HepG2 (cell line): ENCODE measurements around the gene RPL26. TPM values are rescaled to one million over a fixed set of nuclear protein-coding genes. Genes with fewer than 3 reads are reported as not detected.

Experiments
- ATAC-seq: fragments of 200-7000 bp; cut with Tn5 transposase; 3 replicates; pipeline ENCODE4 v1.9.1; 2020; ENCODE audit warnings: mild to moderate bottlenecking, moderate library complexity
- BruUV-seq: library from RNA; stranded (reverse); fragments of 400-500 nt; replicated peaks from 2 replicates; lab custom pipeline; 2021; lab: Mats Ljungman, UMichigan
- CTCF ChIA-PET: fragments of 300-600 bp; formaldehyde crosslinking; extraction: SDS; loops from one replicate; lab custom pipeline; 2021; ENCODE audit warnings: low total read pairs, inconsistent platforms, low intra/inter-chr PET ratio; lab: Yijun Ruan, JAX
- POLR2A ChIA-PET: fragments of 350-600 bp; sonication (Branson Sonifier 250); formaldehyde crosslinking; loops from one replicate; lab custom pipeline; 2020; ENCODE audit warnings: antibody characterized with exemption, inconsistent platforms; lab: Yijun Ruan, JAX
- DNase-seq: peaks from one replicate; pipeline ENCODE4 v3.0.0-alpha.2; 2015; ENCODE audit warnings: low spot score
- FAIRE-seq: peaks from 3 replicates; lab custom pipeline; 2011; peaks lifted over from hg19 to GRCh38; lab: Jason Lieb, UNC
- H2AFZ ChIP-seq: one replicate; pipeline ENCODE4 v1.6.1; 2011; ENCODE audit warnings: low read length, inconsistent platforms
- H3K27ac ChIP-seq: fragments of 300-600 bp; 3 replicates; pipeline ENCODE4 v1.8.0; 2011; ENCODE audit warnings: mixed run types, mild to moderate bottlenecking, mixed read lengths, low read length, inconsistent platforms; ENCODE audit not compliant: insufficient read depth; ENCODE audit errors: extremely low read length
- H3K27me3 ChIP-seq, 2 experiments: fragments of 200-600 bp in 1 of 2; 2 replicates in 1 of 2; 3 replicates in 1 of 2; pipeline versions ENCODE4 v1.6.0 to v1.8.0; 2011; ENCODE audit warnings: low read length in 2 of 2, mild to moderate bottlenecking in 2 of 2, moderate library complexity in 2 of 2, inconsistent platforms in 1 of 2; ENCODE audit not compliant: insufficient read depth in 2 of 2, control insufficient read depth in 1 of 2
- H3K36me3 ChIP-seq, 2 experiments: fragments of 200-600 bp in 1 of 2; replicated peaks in 1 of 2; 2 replicates in 1 of 2; 3 replicates in 1 of 2; pipeline versions ENCODE4 v1.5.1 to v1.8.0; 2011; ENCODE audit warnings: low read length in 2 of 2, inconsistent platforms in 1 of 2; ENCODE audit not compliant: insufficient read depth in 2 of 2, control insufficient read depth in 1 of 2
- H3K4me1 ChIP-seq: 2 replicates; pipeline ENCODE4 v1.5.1; 2012; ENCODE audit warnings: low read length, inconsistent platforms; ENCODE audit not compliant: insufficient read depth
- H3K4me2 ChIP-seq: 2 replicates; pipeline ENCODE4 v1.6.0; 2011; ENCODE audit warnings: low read depth, low read length, inconsistent platforms
- H3K4me3 ChIP-seq, 3 experiments: fragments of 200-600 bp in 1 of 3; sonication (generic), shearing (Covaris generic) in 1 of 3; replicated peaks in 1 of 3; 2 replicates each; pipeline ENCODE4 v1.5.1; 2011 to 2016; ENCODE audit warnings: low read length in 3 of 3, inconsistent platforms in 2 of 3, low read depth in 2 of 3, mild to moderate bottlenecking in 2 of 3, control low read depth in 1 of 3, mixed read lengths in 1 of 3; ENCODE audit not compliant: insufficient read depth in 1 of 3
- H3K79me2 ChIP-seq: one replicate; pipeline ENCODE4 v1.6.1; 2011; ENCODE audit warnings: low read length, inconsistent platforms; ENCODE audit not compliant: insufficient read depth
- H3K9ac ChIP-seq: 2 replicates; pipeline ENCODE4 v1.6.0; 2011; ENCODE audit warnings: mild to moderate bottlenecking, low read depth, low read length, inconsistent platforms; ENCODE audit not compliant: insufficient read depth
- H3K9me3 ChIP-seq: 2 replicates; pipeline ENCODE4 v1.5.1; 2012; ENCODE audit warnings: mild to moderate bottlenecking, low read length
- H4K20me1 ChIP-seq: 2 replicates; pipeline ENCODE4 v1.6.0; 2011; ENCODE audit warnings: inconsistent platforms, mild to moderate bottlenecking, low read length, moderate library complexity; ENCODE audit not compliant: insufficient read depth
- ASH2L ChIP-seq: fragments of 300-600, 200-600 bp; sonication (generic); IDR thresholded peaks from 2 replicates; pipeline ENCODE4 v1.7.0; 2017; ENCODE audit warnings: low read depth, mild to moderate bottlenecking, moderate library complexity, mixed read lengths, low read length; ENCODE audit not compliant: insufficient read length
- CSRNP1 ChIP-seq: sonication (generic); formaldehyde crosslinking; IDR thresholded peaks from 2 replicates; pipeline ENCODE4 v1.8.1; 2023; ENCODE audit warnings: mild to moderate bottlenecking, missing genetic modification reagents
- ELF4 ChIP-seq: sonication (generic); formaldehyde crosslinking; IDR thresholded peaks from 2 replicates; pipeline ENCODE4 v1.5.0; 2020; ENCODE audit warnings: missing genetic modification reagents, mild to moderate bottlenecking, moderate library complexity, borderline replicate concordance
- MTF2 ChIP-seq: sonication (generic); formaldehyde crosslinking; IDR thresholded peaks from 2 replicates; pipeline ENCODE4 v1.5.0; 2020; ENCODE audit warnings: missing genetic modification reagents, borderline replicate concordance
- NFRKB ChIP-seq: fragments of 450-650 bp; IDR thresholded peaks from 2 replicates; pipeline ENCODE4 v1.6.1; 2017
- ZFAT ChIP-seq: sonication (generic); formaldehyde crosslinking; conservative IDR thresholded peaks from 2 replicates; pipeline ENCODE4 v1.8.1; 2023; ENCODE audit warnings: missing genetic modification reagents, inconsistent platforms
- ZNF703 ChIP-seq: sonication (generic); formaldehyde crosslinking; IDR thresholded peaks from 2 replicates; pipeline ENCODE4 v1.5.1; 2020; ENCODE audit warnings: missing genetic modification reagents, mild to moderate bottlenecking, moderate library complexity, borderline replicate concordance
- ZNF781 ChIP-seq: sonication (generic); formaldehyde crosslinking; IDR thresholded peaks from 2 replicates; pipeline ENCODE4 v1.5.1; 2020; ENCODE audit warnings: borderline replicate concordance, mild to moderate bottlenecking, missing genetic modification reagents; ENCODE audit errors: not compliant biosample characterization
- WGBS: methylation state at CpG from one replicate; pipeline ENCODE4 v1.1.6; 2017; ENCODE audit warnings: low lambda C conversion rate; 5-methylcytosine and 5-hydroxymethylcytosine counted together
- in situ Hi-C: cut with HindIII; loops from 2 replicates; pipeline ENCODE4 v1.10.0; 2017; ENCODE audit warnings: low pct_unique_long_range_greater_than_20kb; ENCODE audit not compliant: extremely low pct_ligation_motif_present
- intact Hi-C: fragments of 100-400 bp; cut with micrococcal nuclease; formaldehyde crosslinking; loops from one replicate; pipeline ENCODE4 v1.10.0; 2022; ENCODE audit not compliant: unreplicated experiment
- polyA plus RNA-seq, 8 experiments: library from polyadenylated mRNA; depleted of rRNA in 3 of 8; stranded (reverse) in 7 of 8; unstranded in 1 of 8; fragments of >200 nt; fragmentation: Illumina TruSeq in 4 of 8; extraction: Trizol in 4 of 8; gene quantifications; 2 replicates each; pipeline versions ENCODE4 v1.2.1 to v1.2.3, GENCODE V29; 2011 to 2016; ENCODE audit warnings: low read depth in 4 of 8, missing spikeins in 1 of 8, mixed read lengths in 1 of 8; ENCODE audit not compliant: insufficient read depth in 1 of 8
- total RNA-seq, 5 experiments: library from RNA; depleted of rRNA; stranded (reverse); fragments of >200 nt; fragmentation: Illumina TruSeq; extraction: Trizol; gene quantifications; 2 replicates each; pipeline ENCODE4 v1.2.3, GENCODE V29; 2016; ENCODE audit warnings: low read depth in 1 of 5
- TF ChIP-seq, protein P1 (sequence below): IDR thresholded peaks from 2 replicates; pipeline ENCODE4 v1.6.1; 2016; ENCODE audit warnings: low read depth, control low read depth
- TF ChIP-seq, protein P2 (sequence below): IDR thresholded peaks from 2 replicates; pipeline ENCODE4 v1.4.0; 2020; ENCODE audit warnings: mild to moderate bottlenecking, missing genetic modification reagents
- TF ChIP-seq, protein P3 (sequence below): sonication (generic); formaldehyde crosslinking; IDR thresholded peaks from 2 replicates; pipeline ENCODE4 v1.8.0; 2022; ENCODE audit warnings: mild to moderate bottlenecking, missing genetic modification reagents

The RPL26 gene
- total and polyA plus RNA-seq, 2 of the 13 experiments (the other 11 are each of a cell fraction or from before 2014, with no cell fraction given) = 2,817 to 3,529 TPM

DNA sequence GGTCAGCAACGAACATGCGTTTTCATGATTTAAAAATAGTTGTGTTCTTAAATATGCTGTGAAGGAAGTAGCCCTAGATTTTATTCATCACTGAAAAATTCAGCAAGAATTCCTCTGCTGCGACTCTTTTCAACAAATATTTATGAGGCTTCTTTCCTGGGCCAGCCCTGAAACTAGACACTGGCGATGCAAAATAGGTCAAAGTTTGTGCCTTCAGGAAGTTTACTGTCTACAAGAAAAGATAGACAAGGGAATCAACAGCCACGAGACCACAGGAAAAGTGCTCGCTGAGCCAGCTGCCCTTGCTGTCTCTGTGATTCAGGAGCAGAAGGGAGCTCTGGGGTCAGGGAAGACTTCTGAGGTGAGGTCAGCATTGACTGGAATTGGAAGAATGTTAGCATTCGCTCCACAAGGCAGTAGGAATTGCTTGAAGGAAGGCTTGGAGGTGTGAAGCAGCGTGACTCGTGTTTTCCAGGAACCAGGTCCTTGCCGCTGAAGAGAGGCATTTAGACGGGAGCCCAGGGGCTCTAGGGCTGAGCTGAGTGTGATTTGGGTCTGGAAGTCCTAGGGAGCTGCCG is 1.9 kb upstream of the RPL26 start (continued):
- TF ChIP-seq, protein P1, sequence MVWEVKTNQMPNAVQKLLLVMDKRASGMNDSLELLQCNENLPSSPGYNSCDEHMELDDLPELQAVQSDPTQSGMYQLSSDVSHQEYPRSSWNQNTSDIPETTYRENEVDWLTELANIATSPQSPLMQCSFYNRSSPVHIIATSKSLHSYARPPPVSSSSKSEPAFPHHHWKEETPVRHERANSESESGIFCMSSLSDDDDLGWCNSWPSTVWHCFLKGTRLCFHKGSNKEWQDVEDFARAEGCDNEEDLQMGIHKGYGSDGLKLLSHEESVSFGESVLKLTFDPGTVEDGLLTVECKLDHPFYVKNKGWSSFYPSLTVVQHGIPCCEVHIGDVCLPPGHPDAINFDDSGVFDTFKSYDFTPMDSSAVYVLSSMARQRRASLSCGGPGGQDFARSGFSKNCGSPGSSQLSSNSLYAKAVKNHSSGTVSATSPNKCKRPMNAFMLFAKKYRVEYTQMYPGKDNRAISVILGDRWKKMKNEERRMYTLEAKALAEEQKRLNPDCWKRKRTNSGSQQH (CRISPR knock-in tag) = no peak

DNA sequence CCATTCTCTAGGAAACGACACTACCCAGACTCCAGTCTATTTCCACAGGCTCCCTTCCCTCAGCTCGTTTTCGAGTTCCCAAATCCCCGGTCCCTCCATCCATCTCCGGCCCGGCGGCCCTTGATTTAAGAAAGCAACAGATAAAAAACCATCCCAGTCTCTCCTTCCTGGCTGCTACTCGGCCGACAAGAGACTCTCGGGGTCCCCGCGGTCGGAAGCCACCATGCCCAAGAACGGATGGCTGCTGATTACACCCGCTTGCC is 182 bp downstream of the RPL26 start:
- intact Hi-C loops = loop anchor here (2.0 to 10.0 kb wide), 2 partner anchors 52 to 362 kb away; partner anchors contain the start of genes CCDC42 and NDEL1
- Histone ChIP-seq H3K36me3 (peaks cover 9 to 35% of the 10 kb centered on the region in 2 experiments; a peak in 4 of 5 replicates), H2AFZ (no peak overlapping the region), H3K4me3 (peak overlapping the region; percentile 81 to 90 (median 82)), H3K4me1 (peaks cover 58% of the 10 kb centered on the region), H4K20me1 (peaks cover 33% of the 10 kb centered on the region), H3K79me2 (peaks cover 31% of the 10 kb centered on the region), H3K9ac (peak overlapping the region; percentile 95), H3K27ac (peak overlapping the region; percentile 64), H3K9me3 (no peaks in the 10 kb centered on the region), H3K27me3 (no peaks in the 10 kb centered on the region; a peak in 1 of 5 replicates), H3K4me2 (peak overlapping the region; percentile 87)
- POLR2A ChIA-PET = interaction anchor here (0.6 to 1.8 kb wide), 6 partner anchors 9 to 450 kb away, joined by 3 to 5 read pairs (median 4); partner anchors contain the start of gene MYH10
- no peak for FAIRE-seq
- no peak for ATAC-seq
- under 1% methylated on average over 15 of the region's 15 CpGs for WGBS
- no peak for DNase-seq
- in situ Hi-C loops = no loop called here
- BruUV-seq = no TSS peak
- CTCF ChIA-PET = interaction anchor here (1.1 to 2.0 kb wide), 3 partner anchors 68 to 363 kb away, joined by 3 to 7 read pairs (median 3); no protein-coding TSS in a partner anchor
- TF ChIP-seq ZNF781 (CRISPR knock-in tag) (peak; percentile 40), ELF4 (CRISPR knock-in tag) (no peak), ZFAT (CRISPR knock-in tag) (no peak), NFRKB (peak; percentile 47; the same call in 1 of the 2 replicates), ZNF703 (CRISPR knock-in tag) (0 out of 2 replicates have a peak, but pooled peaks have one; percentile 9), ASH2L (peak; percentile 79), CSRNP1 (CRISPR knock-in tag) (0 out of 2 replicates have a peak, but pooled peaks have one; percentile 26), MTF2 (0 out of 2 replicates have a peak, but pooled peaks have one; percentile 6)
- TF ChIP-seq, protein P2, sequence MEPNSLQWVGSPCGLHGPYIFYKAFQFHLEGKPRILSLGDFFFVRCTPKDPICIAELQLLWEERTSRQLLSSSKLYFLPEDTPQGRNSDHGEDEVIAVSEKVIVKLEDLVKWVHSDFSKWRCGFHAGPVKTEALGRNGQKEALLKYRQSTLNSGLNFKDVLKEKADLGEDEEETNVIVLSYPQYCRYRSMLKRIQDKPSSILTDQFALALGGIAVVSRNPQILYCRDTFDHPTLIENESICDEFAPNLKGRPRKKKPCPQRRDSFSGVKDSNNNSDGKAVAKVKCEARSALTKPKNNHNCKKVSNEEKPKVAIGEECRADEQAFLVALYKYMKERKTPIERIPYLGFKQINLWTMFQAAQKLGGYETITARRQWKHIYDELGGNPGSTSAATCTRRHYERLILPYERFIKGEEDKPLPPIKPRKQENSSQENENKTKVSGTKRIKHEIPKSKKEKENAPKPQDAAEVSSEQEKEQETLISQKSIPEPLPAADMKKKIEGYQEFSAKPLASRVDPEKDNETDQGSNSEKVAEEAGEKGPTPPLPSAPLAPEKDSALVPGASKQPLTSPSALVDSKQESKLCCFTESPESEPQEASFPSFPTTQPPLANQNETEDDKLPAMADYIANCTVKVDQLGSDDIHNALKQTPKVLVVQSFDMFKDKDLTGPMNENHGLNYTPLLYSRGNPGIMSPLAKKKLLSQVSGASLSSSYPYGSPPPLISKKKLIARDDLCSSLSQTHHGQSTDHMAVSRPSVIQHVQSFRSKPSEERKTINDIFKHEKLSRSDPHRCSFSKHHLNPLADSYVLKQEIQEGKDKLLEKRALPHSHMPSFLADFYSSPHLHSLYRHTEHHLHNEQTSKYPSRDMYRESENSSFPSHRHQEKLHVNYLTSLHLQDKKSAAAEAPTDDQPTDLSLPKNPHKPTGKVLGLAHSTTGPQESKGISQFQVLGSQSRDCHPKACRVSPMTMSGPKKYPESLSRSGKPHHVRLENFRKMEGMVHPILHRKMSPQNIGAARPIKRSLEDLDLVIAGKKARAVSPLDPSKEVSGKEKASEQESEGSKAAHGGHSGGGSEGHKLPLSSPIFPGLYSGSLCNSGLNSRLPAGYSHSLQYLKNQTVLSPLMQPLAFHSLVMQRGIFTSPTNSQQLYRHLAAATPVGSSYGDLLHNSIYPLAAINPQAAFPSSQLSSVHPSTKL = peak; percentile 4; the same call in 1 of the 2 replicates
- TF ChIP-seq, protein P3, sequence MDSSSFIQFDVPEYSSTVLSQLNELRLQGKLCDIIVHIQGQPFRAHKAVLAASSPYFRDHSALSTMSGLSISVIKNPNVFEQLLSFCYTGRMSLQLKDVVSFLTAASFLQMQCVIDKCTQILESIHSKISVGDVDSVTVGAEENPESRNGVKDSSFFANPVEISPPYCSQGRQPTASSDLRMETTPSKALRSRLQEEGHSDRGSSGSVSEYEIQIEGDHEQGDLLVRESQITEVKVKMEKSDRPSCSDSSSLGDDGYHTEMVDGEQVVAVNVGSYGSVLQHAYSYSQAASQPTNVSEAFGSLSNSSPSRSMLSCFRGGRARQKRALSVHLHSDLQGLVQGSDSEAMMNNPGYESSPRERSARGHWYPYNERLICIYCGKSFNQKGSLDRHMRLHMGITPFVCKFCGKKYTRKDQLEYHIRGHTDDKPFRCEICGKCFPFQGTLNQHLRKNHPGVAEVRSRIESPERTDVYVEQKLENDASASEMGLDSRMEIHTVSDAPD = peak; percentile 67; the same call in 1 of the 2 replicates
